Mammary epithelial cell (primary cell): Measurements from ENCODE around the gene ADAMTS17.

Experiments used
- EZH2 ChIP-seq: IDR thresholded peaks from 2 replicates; pipeline ENCODE4 v1.6.1; 2012; ENCODE audit warnings: low read length, inconsistent platforms, borderline replicate concordance
- TF ChIP-seq, protein P1 (sequence below), 2 donors: IDR thresholded peaks in 1 of 2; conservative IDR thresholded peaks in 1 of 2; 2 replicates each; pipeline ENCODE4 v1.5.1; 2011 to 2012; ENCODE audit warnings: inconsistent platforms in 2 of 2, low read length in 2 of 2, mild to moderate bottlenecking in 2 of 2, control low read depth in 1 of 2, low read depth in 1 of 2; ENCODE audit not compliant: insufficient read depth in 1 of 2; ENCODE audit errors: extremely low read depth in 1 of 2

DNA sequence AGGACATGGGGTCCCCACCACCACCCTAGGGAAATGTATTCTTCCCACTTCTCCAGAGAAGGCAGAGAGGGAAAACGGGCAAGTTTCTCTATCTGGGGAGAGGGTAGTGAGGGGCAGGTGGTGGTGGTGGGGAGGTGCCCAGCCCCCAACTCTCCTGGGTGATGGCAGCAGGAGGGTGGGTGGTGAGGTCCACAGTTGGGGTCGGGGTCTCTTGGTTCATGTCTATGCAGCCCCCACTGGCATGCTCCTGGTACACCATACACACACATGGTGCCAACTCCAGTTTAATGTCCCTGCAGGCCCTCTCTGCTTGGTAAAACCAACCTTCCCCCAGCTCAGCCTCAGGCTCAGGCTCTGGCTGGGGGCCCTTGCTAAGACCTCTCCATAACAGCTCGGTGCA lies 354.1 kb downstream of the ADAMTS17 start:
- TF ChIP-seq, protein P1, sequence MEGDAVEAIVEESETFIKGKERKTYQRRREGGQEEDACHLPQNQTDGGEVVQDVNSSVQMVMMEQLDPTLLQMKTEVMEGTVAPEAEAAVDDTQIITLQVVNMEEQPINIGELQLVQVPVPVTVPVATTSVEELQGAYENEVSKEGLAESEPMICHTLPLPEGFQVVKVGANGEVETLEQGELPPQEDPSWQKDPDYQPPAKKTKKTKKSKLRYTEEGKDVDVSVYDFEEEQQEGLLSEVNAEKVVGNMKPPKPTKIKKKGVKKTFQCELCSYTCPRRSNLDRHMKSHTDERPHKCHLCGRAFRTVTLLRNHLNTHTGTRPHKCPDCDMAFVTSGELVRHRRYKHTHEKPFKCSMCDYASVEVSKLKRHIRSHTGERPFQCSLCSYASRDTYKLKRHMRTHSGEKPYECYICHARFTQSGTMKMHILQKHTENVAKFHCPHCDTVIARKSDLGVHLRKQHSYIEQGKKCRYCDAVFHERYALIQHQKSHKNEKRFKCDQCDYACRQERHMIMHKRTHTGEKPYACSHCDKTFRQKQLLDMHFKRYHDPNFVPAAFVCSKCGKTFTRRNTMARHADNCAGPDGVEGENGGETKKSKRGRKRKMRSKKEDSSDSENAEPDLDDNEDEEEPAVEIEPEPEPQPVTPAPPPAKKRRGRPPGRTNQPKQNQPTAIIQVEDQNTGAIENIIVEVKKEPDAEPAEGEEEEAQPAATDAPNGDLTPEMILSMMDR (conservative IDR thresholded peaks at IDR 0.05 in 1 of 2, IDR thresholded peaks at IDR 0.05 in 1 of 2; ENCODE audit: extremely low read depth in 1 of 2, insufficient read depth in 1 of 2, low read depth in 1 of 2, low read length in 2 of 2) = no peak
- no peak for TF ChIP-seq EZH2
